GM19372 (cell line): ENCODE data around the gene GRK5.
A peak's percentile ranks its signal among the peaks of the same experiment; 100 is the strongest.
"Not testable (repeated sequence)": the region's sequence is repeated elsewhere in the genome, so short reads cannot be mapped to it uniquely, and the experiment has no call there.

ENCODE experiments used
- ATAC-seq: cut with Tn5 transposase; IDR thresholded peaks from one replicate; pipeline ENCODE4 v1.9.1; 2021; ENCODE audit warnings: mild to moderate bottlenecking, low read depth, moderate library complexity; ENCODE audit not compliant: unreplicated experiment

GRK5 gene

DNA sequence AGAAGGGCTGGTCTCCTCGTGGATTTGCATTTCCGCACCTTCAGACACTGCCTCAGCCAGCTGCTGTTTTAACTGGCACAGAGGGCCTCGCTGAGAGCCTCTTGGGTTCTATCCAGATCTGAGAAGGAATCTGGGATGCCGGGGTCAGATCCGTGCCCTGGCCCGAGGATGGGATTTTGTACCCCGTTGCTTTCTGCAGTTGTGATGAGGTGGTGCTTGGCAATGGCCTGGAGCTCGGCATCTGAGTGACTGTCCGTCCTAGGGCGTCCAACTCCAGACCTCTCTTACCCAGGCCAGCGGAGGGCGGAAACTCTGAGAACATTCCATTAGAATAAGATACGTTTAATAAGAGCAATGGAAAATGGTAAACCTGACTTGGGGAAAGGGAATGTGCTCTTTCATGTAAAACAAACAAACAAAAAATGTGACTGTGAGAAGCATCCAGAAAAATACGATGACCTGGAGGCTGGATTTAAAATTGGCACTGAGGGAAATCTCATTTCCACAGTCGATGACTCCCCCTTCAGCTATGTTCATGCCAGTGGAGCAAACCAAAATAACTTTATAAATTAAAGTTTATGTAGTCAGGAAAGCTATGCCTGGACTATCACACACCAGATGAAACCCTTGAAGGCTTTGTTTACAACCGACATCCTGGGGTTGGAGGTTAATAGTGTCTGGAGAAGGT is 39.6 kb downstream of the GRK5 start:
- no peak for ATAC-seq

DNA sequence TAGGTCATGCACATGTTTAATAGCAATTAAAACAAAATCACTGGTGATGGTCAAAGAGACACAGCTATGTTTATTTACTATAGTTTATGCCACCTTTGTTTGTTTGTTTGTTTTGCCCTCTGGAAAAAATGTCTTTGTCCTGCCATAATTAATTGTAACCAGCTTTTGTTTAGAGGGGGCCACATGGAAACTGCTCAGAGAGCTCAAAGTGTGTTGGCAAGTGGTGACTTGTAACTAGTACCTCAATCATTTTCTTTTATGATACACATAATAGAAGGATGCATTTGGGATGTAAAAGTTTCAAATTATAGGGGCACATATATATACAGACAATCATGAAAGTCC is 40.2 kb downstream of the GRK5 start:
- ATAC-seq: no peak

DNA sequence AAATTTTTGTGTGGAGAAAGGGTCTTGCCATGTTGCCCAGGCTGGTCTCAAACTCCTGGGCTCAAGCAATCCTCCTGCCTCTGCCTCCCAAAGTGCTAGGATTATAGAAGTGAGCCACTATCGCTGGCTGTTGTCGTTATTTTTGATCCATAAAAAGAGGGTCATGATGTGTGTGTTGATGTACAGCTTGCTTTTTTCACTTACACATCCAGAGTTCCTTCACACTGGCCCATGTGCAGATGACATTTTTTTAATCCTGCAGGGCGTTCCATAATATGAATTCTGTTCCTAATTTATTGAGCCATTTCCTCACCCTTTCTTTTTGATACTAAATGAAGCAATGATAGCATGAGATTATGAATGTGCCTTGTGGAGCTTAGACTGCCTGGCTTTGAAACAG is 40.8 kb downstream of the GRK5 start:
- ATAC-seq: no peak

DNA sequence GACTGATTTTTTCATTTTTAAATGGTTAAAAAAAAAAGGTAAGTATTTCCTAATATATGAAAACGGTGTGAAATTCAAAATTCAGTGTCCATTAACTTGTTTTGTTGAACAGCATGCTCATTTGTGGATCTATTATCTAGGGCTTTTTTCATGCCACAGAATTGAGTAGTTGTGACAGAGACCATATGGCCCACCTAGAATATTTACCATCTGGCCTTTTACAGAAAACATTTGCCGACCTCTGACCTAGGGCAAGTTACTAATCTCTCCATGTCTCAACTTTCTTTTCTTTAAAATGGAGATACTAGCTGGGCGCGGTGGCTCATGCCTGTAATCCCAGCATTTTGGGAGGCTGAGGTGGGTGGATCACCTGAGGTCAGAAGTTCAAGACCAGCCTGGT is 41.3 kb downstream of the GRK5 start:
- no peak for ATAC-seq

DNA sequence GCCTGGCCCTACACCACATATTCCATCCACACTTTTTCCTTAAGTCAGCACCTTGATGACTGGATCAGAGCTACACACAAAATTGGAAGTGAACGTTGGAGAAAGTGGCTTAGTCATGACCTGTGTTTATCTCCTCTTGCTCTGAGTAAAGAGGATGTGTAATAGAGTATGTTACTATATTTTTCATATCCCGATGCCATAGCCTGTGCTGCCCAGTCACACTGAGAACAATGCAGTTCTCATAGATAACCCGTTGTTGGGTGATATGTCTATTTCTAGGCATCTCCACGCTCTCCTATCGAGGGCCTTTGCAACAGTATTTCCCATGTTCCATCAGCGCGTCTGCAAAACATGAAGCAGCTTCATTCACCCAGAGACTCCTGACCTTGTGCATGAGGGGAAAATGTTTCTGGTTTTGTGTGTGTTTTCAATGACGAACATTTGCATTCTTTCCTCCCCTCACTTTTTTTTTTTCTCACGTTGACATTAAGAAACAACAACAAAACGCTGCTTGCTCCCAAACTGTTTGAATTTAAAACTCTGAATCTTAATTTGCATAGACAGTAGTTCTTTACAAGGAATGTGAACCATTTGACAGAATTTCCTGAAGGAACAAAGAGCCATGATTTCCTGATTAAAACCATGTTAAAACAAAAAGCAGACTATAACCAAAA is 43.4 kb downstream of the GRK5 start:
- no peak for ATAC-seq

DNA sequence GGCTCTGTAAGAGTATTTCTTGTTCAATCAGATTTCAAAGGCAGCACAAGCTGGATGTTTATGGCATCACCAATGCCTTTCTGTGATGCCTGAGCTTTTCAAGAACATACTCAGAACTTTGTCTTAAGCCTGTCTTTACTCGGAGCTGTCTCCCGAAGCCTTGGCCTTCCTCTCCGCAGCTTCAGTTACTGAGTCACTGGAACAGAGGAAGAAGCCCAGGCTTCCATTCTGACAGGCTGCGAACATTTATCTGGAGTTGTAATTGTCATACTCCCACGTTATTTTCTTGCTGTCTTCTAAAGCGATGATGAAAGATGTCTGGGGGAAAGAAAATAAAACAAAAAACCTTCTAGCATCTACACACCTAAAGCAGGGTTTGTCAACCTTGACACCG is 43.9 kb downstream of the GRK5 start:
- ATAC-seq: no peak

DNA sequence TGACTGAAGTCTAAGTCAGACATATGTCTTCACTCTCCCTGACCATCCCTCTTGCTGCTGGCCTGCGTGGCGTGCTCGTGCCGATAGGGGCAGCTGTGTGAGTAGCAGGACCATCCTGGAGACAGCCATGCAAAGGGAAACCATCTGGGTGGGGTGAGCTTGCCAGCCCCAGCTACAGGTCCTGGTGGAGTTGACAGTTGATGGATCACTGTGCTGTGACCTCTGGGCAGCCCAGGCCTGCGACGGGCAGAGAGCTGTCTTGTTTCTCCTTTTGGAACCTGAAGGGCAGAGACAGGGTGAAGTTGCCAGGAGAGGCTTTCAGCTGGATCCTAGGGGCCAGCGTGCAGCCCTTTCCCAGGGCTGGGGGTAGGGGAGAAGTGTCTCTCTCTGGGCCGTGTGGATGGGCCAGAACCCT is 44.7 kb downstream of the GRK5 start:
- no peak for ATAC-seq

DNA sequence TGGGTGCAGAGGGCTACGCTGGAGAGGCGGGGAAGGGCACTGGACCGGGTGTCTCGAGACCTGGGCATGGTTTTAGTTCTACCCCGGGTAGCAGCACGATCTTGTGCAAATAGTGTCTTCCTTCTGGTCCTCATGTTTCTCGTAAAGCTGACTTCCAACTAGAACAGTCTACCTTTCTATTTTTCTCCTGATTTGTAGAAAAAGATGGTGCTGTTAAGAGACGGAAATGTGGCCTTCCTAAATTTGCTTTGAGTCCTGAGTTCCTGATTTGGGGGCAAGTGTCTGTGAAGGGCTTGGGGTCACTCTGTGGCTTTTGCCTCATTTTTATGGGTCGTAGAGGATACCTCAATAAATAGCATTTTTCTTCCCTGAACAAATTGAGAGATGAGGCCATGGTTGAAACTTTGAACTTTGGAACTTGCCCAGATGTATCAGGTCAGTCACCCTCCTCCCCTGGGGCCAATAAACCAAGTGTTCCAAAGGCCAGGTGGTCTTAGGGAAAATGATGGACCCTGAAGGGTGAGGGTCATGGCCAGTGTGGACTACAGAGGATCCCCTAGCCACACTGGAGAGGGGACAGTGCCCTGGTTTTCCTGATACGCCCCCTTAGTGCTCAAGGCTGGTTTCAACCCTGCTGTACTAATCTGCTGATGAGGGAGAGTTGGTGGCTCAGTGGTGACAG is 45.2 kb downstream of the GRK5 start:
- no peak for ATAC-seq

DNA sequence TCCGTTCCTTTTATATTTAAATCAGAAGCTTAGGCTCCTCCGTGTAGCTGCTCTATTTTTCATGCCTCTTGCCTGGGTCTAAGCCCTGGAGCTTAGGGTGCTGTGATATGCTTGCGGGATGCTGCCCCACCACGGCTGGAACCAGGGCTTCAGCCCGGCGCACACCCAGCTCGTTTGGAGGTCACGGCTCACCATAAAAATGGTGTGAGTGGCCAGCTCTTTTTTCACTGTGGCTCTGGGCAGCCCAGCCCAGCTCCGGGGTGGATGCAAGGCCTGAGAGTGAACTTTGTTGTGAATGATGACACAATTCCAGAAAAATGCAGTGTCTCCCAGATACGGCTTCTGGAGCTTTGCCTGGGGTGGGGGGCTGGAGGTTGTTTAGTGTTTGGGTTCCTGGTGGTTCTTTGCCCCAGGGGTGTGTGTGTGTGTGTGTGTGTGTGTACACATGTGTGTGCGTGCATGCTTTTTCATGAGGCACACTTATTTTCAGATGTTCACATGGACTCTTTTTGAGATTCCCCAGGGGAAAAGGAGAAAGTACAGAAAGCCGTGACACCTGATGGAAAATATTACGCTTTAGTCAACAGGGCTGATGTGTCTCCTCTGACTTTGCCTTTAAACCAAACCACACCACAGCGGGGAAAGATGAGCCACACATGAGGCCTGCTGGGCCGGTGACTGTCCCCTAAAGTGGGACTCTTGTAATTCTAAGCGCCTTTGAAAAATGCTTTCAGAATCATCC is 46.2 kb downstream of the GRK5 start:
- no peak for ATAC-seq

DNA sequence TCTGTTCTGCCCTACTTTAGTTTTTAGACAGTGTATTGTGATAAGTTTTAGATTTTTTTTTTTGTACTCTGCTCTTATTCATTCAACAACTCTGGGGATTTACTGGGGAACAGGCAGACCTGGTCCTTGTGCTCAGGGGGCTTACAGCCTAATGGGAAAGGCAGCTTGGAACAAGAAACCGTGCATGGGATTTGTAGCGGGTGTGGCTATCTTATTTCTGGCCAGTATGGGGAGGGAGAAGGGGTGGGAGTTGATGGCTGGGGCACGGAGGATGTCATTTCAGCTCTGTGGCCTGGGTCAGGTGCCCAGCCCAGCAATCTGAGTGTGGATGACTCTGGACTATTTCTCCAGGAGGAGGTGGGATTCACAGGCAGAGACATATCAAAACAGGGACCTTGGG is 47.0 kb downstream of the GRK5 start:
- ATAC-seq: no peak

DNA sequence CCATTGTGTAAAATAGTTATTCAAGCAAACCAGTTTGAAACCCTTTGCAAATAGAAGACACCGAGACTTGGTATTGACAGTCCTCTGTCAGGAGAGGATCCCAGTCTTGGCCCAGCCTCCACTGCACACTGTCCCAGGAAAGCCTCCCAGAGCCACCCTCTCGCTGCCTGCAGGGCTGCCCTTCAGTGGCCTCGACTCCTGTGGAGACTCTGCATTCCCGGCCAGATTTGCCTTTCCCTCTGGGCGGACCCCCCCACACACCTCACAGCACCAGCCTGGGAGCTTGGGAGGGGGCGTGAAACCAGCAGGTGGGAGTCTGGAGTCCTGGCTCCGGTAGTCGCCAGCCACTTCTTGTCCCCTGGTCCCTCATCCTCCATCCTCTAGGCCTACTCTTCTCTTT is 48.7 kb downstream of the GRK5 start:
- ATAC-seq: no peak

DNA sequence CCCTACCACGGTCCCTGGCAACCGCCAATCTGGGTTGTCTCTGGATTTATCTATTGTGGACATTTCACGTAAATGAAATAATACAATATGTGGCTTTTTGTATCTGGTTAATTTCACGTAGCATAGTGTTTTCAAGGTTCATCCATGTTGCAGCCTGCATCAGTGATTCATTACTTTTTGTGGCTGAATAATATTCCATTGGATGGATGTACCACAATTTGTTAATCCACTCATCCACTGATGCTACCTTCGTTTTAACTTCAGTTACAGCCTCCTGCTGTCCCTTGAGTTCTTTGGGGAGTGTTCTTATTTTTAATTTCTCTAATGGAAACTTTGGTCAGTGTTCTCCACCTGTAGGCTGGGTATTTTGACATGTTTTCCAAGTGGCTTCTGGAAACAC is 49.5 kb downstream of the GRK5 start:
- ATAC-seq: no peak

DNA sequence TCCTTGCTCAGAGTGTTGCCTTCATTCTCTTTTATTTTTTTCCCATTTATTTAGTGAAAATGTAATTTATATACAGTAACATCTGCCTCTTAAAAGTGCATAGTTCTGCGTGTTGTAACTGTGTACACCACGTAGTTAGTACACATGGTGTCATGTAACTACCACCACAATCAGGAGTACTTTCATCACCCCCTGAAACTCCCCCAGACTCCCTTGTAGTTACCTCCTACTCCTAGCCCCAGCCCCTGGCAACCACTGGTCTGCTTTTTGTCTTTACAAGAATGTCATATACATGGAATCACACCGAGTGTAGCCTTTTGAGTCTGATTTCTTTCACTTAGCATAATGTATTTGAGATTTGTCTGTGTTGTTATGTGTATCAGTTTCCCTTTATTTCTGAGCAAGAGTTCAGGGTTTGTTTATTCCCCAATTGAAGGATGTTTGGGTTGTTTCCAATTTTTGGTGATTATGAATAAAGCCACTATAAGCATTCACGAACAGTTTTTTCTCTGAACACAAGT is 50.6 kb downstream of the GRK5 start:
- ATAC-seq: no peak

DNA sequence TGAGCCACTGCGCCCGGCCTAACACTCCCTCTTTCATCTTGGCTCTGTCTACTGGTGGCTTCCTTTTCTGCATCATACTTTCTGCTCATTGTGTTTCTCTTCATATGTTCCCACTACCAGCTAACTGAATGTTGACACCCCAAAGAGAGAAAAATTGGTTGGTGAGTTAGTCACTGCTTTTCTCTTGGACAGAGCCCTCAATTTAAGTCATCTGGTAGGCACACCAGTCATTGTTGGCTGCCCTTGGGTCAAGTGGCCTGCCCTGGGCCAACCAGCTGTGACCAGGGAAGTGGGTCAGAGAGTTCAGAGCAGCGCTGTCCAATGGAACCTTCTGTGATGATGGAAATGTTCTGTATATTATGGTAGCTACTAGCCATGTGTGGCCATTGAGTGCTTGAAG is 52.0 kb downstream of the GRK5 start:
- no peak for ATAC-seq

DNA sequence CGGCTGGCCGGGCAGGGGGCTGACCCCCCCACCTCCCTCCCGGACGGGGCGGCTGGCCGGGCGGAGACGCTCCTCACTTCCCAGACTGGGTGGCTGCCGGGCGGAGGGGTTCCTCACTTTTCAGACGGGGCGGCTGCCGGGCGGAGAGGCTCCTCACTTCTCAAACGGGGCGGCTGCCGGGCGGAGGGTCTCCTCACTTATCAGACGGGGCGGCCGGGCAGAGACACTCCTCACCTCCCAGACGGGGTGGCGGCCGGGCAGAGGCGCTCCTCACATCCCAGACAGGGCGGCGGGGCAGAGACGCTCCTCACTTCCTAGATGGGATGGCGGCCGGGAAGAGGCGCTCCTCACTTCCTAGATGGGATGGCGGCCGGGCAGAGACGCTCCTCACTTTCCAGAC is 53.6 kb downstream of the GRK5 start:
- ATAC-seq: not testable (repeated sequence)

DNA sequence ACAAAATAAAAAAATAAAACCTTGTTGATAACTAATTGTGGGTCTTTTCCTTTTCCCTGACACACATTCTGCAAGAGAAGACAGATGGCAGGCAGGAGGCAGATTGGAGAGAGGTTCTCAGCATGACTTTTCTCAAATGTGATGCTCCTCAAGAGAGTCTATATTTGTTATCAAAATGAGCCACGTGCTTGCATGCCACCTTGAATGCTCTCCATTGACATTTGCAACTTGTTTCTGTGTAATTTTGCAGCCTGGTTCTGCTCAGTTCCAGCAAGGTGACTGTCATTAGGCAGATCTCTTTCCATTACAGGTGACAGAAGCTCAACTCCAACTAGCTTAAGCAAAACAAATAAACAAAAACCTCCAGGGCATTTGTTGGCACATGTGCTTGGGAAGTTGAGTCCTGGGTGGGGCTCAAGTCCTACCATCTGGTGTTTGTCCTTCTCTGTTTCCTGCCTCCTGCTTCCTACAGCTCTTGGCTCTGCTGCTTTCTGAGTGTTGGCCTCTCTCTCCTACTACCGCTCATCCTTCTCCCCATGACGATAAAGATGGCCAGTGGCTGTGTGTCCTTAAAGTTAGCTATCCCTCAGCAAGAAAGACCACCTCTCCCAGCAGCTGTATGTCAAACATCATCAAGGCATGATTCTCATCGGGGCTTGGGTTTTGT is 56.7 kb downstream of the GRK5 start:
- no peak for ATAC-seq

DNA sequence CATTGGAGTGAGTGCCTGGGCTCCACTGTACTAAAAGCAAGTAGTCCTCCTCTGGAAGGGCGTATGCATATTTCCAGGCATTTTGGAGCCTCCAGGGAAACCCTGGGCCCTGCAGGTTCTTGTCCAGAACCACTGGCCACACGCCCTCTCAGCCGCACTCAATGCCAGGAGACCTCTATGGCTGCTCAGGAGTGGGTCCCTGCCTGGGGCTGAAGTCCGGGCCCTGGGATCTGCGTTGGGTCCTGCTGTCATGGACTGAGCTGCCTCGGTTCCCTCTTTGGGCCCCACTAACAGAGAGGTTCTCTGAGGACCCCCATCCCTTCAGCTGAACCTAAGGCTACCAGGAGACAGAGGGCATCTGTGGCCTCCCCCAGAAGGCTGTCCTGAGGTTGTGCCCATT is 58.3 kb downstream of the GRK5 start:
- no peak for ATAC-seq

DNA sequence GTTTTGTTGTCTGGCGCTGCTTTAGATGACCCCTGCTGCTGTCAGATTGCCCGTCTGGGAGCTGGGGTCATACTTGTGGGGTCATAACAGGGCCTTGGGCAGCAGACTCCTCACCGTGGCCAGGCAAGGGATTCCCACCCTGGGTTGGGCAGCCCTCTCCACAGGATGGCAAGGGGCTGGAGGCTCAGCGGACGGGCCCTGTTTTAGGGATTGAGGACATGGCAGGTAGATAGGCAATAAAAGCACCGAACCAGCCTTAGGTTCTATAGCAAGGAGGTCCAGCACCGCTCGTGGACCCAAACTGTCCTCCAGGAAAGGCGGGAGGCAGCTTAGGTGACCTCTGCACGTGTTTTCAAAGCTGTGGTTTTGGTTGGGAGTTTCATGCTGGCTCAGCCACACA is 60.0 kb downstream of the GRK5 start:
- no peak for ATAC-seq

DNA sequence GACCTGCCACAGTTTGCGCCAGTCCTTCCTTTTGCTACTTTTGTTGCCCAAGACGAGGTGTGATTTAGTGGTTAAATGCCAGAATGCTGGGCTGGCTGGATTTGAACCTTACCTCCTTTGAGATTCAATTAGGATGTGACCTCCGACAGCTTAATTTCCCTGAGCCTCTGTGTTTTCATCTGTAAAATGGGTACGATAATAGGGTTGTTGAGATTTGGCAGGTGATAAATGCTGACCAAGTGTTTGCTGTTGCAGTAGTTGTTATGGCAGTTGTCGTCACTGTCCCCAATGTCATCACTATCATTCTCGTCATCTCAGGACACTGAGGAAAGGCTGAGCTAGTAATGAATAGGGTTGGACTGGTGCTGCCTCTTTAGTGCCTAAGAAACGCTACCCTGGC is 61.1 kb downstream of the GRK5 start:
- ATAC-seq: no peak

DNA sequence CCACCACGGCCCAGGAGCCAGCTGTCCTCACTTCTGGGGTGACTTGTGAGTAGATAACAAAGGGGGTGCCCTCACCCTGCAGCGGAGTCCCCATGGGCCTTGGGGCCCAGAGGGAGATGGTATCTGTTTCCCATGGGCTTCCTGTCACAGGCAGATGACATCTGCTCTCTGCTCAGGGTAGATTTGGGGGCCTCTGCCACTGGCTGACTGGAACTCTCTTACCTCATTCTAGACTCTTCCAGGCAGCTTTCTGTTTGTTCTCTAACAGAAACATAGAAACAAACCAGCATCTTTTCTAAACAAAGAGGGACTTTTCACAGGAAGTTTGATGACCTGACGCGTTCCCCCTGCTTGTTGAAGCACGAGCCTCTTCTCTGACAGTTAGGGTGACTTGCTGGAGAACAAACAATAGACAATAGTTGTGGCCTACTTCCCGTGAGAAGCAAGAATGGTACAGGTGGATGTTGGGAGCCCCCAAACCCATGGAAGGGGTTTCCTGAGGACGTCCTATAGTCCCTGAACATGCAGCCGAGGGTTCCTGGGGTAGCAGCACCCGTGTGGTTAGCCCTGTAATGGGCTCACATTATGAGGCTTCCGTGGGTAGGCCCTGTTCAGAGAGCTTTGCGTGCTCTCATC is 61.6 kb downstream of the GRK5 start:
- peak; percentile 66 for ATAC-seq
